H9 (cell line): ENCODE measurements around the gene PEX16. TPM values are rescaled to one million over a fixed set of nuclear protein-coding genes. Genes with fewer than 3 reads are reported as not detected.

Experiments
- DNase-seq: peaks from one replicate; pipeline ENCODE4 v3.0.0-alpha.2; 2017
- H2AFZ ChIP-seq: one replicate; pipeline ENCODE4 v1.6.1; 2013; ENCODE audit warnings: mild to moderate bottlenecking, low read length, control low read depth, moderate library complexity
- H2AK5ac ChIP-seq: 2 replicates; pipeline ENCODE4 v1.6.1; 2013; ENCODE audit warnings: low read length, control low read depth, mixed read lengths; ENCODE audit not compliant: insufficient read length
- H2BK120ac ChIP-seq: one replicate; pipeline ENCODE4 v1.6.1; 2013; ENCODE audit warnings: low read depth, mild to moderate bottlenecking, low read length, control low read depth, inconsistent platforms; ENCODE audit not compliant: poor library complexity, severe bottlenecking
- H2BK12ac ChIP-seq: 2 replicates; pipeline ENCODE4 v1.6.1; 2013; ENCODE audit warnings: low read length, control low read depth, mixed read lengths, low read depth; ENCODE audit not compliant: insufficient read length
- H2BK15ac ChIP-seq: 2 replicates; pipeline ENCODE4 v1.6.1; 2013; ENCODE audit warnings: low read depth, low read length, control low read depth
- H2BK20ac ChIP-seq: one replicate; pipeline ENCODE4 v1.6.1; 2013; ENCODE audit warnings: low read depth, mild to moderate bottlenecking, low read length, control low read depth, inconsistent platforms; ENCODE audit not compliant: poor library complexity, severe bottlenecking
- H2BK5ac ChIP-seq: 2 replicates; pipeline ENCODE4 v1.6.1; 2013; ENCODE audit warnings: low read length, control low read depth, mixed read lengths; ENCODE audit not compliant: insufficient read length
- H3K14ac ChIP-seq: 2 replicates; pipeline ENCODE4 v1.6.1; 2013; ENCODE audit warnings: low read length, control low read depth; ENCODE audit not compliant: insufficient read depth
- H3K18ac ChIP-seq: 2 replicates; pipeline ENCODE4 v1.6.1; 2013; ENCODE audit warnings: low read depth, mild to moderate bottlenecking, mixed read lengths, low read length, control low read depth; ENCODE audit not compliant: insufficient read length
- H3K23ac ChIP-seq: 2 replicates; pipeline ENCODE4 v1.6.1; 2013; ENCODE audit warnings: low read length, control low read depth, mixed read lengths, low read depth; ENCODE audit not compliant: insufficient read length
- H3K23me2 ChIP-seq: 2 replicates; pipeline ENCODE4 v1.6.1; 2013; ENCODE audit warnings: low read depth, mild to moderate bottlenecking, mixed read lengths, low read length, control low read depth; ENCODE audit not compliant: insufficient read length, poor library complexity, severe bottlenecking
- H3K27ac ChIP-seq: 2 replicates; pipeline ENCODE4 v1.5.1; 2013; ENCODE audit warnings: low read length, control low read depth, mixed read lengths, low read depth; ENCODE audit not compliant: insufficient read length
- H3K27me3 ChIP-seq: 2 replicates; pipeline ENCODE4 v1.6.1; 2013; ENCODE audit warnings: low read length, control low read depth, inconsistent platforms; ENCODE audit not compliant: insufficient read depth
- H3K4ac ChIP-seq: 2 replicates; pipeline ENCODE4 v1.6.1; 2013; ENCODE audit warnings: low read depth, mild to moderate bottlenecking, control low read depth, inconsistent platforms, low read length, moderate library complexity
- H3K4me1 ChIP-seq: 2 replicates; pipeline ENCODE4 v1.6.1; 2013; ENCODE audit warnings: low read length, control low read depth, inconsistent platforms; ENCODE audit not compliant: insufficient read depth
- H3K4me2 ChIP-seq: 2 replicates; pipeline ENCODE4 v1.6.1; 2013; ENCODE audit warnings: low read length, control low read depth, mixed read lengths; ENCODE audit not compliant: insufficient read length, insufficient read depth
- H3K56ac ChIP-seq: 2 replicates; pipeline ENCODE4 v1.6.1; 2013; ENCODE audit warnings: low read depth, mild to moderate bottlenecking, mixed read lengths, low read length, control low read depth; ENCODE audit not compliant: insufficient read length
- H3K79me1 ChIP-seq: 2 replicates; pipeline ENCODE4 v1.6.1; 2013; ENCODE audit warnings: low read depth, mild to moderate bottlenecking, moderate library complexity, low read length, control low read depth, inconsistent platforms; ENCODE audit not compliant: insufficient read depth, poor library complexity, severe bottlenecking
- H3K79me2 ChIP-seq: 2 replicates; pipeline ENCODE4 v1.6.1; 2013; ENCODE audit warnings: low read length, control low read depth, inconsistent platforms; ENCODE audit not compliant: insufficient read depth
- H3K9ac ChIP-seq: 2 replicates; pipeline ENCODE4 v1.6.1; 2013; ENCODE audit warnings: low read length, control low read depth, mixed read lengths; ENCODE audit not compliant: insufficient read length; ENCODE audit errors: extremely low read depth
- H3K9me3 ChIP-seq: one replicate; pipeline ENCODE4 v1.6.1; 2013; ENCODE audit warnings: low read depth, low read length, inconsistent platforms; ENCODE audit not compliant: control insufficient read depth
- H3T11ph ChIP-seq: one replicate; pipeline ENCODE4 v1.6.1; 2013; ENCODE audit warnings: mild to moderate bottlenecking, low read length, control low read depth, inconsistent platforms
- H4K20me1 ChIP-seq: one replicate; pipeline ENCODE4 v1.6.1; 2013; ENCODE audit not compliant: control insufficient read depth, insufficient read length, insufficient read depth
- H4K5ac ChIP-seq: 2 replicates; pipeline ENCODE4 v1.6.1; 2013; ENCODE audit warnings: low read depth, mild to moderate bottlenecking, mixed read lengths, low read length, control low read depth; ENCODE audit not compliant: insufficient read length
- H4K8ac ChIP-seq: replicated peaks from 2 replicates; pipeline ENCODE4 v1.6.1; 2013; ENCODE audit warnings: low read length, control low read depth, mixed read lengths, low read depth; ENCODE audit not compliant: insufficient read length
- H4K91ac ChIP-seq: 2 replicates; pipeline ENCODE4 v1.6.1; 2013; ENCODE audit warnings: low read depth, mild to moderate bottlenecking, moderate library complexity, mixed read lengths, low read length, control low read depth; ENCODE audit not compliant: insufficient read length
- H3K27ac Mint-ChIP-seq, 3 experiments: 2 replicates in 2 of 3; 3 replicates in 1 of 3; pipeline ENCODE4 v1.8.0; 2020 to 2021; ENCODE audit warnings: mixed read lengths in 3 of 3, mild to moderate bottlenecking in 1 of 3, moderate library complexity in 1 of 3
- H3K27me3 Mint-ChIP-seq: 2 replicates; pipeline ENCODE4 v1.8.0; 2021; ENCODE audit warnings: low read depth, mild to moderate bottlenecking, moderate library complexity, mixed read lengths
- H3K36me3 Mint-ChIP-seq, 3 experiments: 2 replicates in 2 of 3; 3 replicates in 1 of 3; pipeline ENCODE4 v1.8.0; 2020 to 2021; ENCODE audit warnings: low read depth in 3 of 3, mixed read lengths in 3 of 3; ENCODE audit not compliant: insufficient read depth in 1 of 3
- H3K4me1 Mint-ChIP-seq, 2 experiments: 2 replicates each; pipeline ENCODE4 v1.8.0; 2020; ENCODE audit warnings: mixed read lengths in 2 of 2
- H3K4me3 Mint-ChIP-seq, 2 experiments: 2 replicates in 1 of 2; 3 replicates in 1 of 2; pipeline ENCODE4 v1.8.0; 2020 to 2021; ENCODE audit warnings: mild to moderate bottlenecking in 2 of 2, mixed read lengths in 2 of 2, moderate library complexity in 1 of 2
- H3K9me3 Mint-ChIP-seq, 2 experiments: 2 replicates in 1 of 2; 3 replicates in 1 of 2; pipeline ENCODE4 v1.8.0; 2020; ENCODE audit warnings: mild to moderate bottlenecking in 2 of 2, mixed read lengths in 2 of 2, moderate library complexity in 1 of 2
- WGBS: extraction: QIAGEN DNeasy Blood & Tissue Kit; methylation state at CpG from one replicate; pipeline ENCODE4 v1.1.7; 2013; ENCODE audit warnings: missing lambda C conversion rate, low lambda C conversion rate, mixed read lengths; ENCODE audit not compliant: insufficient read length; ENCODE audit errors: extremely low coverage; 5-methylcytosine and 5-hydroxymethylcytosine counted together
- total RNA-seq: library from RNA; stranded (reverse); gene quantifications from 2 replicates; pipeline ENCODE4 v1.2.1, GENCODE V29; 2021
- TF ChIP-seq, protein P1 (sequence below): fragments of 200-600 bp; sonication (generic); conservative IDR thresholded peaks from 3 replicates; pipeline ENCODE4 v1.8.0; 2021; ENCODE audit warnings: antibody characterized with exemption, mild to moderate bottlenecking

PEX16 gene
- total RNA-seq, 1 experiment from 2014 or later, result 30.8 TPM

DNA sequence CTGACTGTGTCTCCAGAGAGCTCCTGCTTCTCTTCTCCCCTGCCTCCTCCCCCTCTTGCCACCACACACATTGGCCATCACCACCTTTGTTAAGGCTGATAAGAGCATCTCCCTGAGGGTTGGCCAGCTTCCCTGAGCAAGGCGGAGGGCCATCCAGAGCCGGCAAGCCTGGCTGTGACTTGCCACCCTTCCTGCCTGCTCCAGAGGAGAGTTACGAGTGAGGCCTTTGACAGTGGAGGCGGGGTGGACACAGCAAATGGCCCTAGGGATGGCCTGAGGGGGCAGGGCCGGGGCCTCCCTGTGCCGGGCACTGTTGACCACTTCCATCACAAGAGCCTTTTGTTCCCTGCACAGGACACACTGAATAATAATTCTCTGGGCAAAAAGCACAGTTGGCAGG, 16.1 kb downstream of the PEX16 start:
- no peak overlapping the region for H3K4me2 ChIP-seq
- Mint-ChIP-seq H3K27me3 (peaks cover 6% of the 10 kb centered on the region), H3K27ac (no peak overlapping the region; a peak in 1 of 7 replicates), H3K4me1 (peaks cover 11 to 20% of the 10 kb centered on the region in 2 experiments), H3K36me3 (peaks cover 10 to 36% (median 19%) of the 10 kb centered on the region in 3 experiments), H3K4me3 (no peak overlapping the region; a peak in 1 of 5 replicates), H3K9me3 (no peaks in the 10 kb centered on the region)
- no peak overlapping the region for H4K91ac ChIP-seq
- H3K14ac ChIP-seq, result no peak overlapping the region
- no peaks in the 10 kb centered on the region for H4K20me1 ChIP-seq
- H3K4ac ChIP-seq, result no peak overlapping the region
- H4K5ac ChIP-seq, result no peak overlapping the region
- no peaks in the 10 kb centered on the region for H3K79me2 ChIP-seq
- H2BK12ac ChIP-seq, result no peak overlapping the region
- H3K56ac ChIP-seq, result no peak overlapping the region
- no peak overlapping the region for H3K9ac ChIP-seq
- H3K18ac ChIP-seq, result no peak overlapping the region
- no peaks in the 10 kb centered on the region for H3K79me1 ChIP-seq
- H3K9me3 ChIP-seq, result no peaks in the 10 kb centered on the region
- no peaks in the 10 kb centered on the region; the same call in 1 of the 2 replicates for H3K27me3 ChIP-seq
- H2AK5ac ChIP-seq, result no peak overlapping the region
- H2BK20ac ChIP-seq, result no peak overlapping the region
- H3K27ac ChIP-seq, result no peak overlapping the region
- H4K8ac ChIP-seq, result no peak overlapping the region
- no peak overlapping the region for H2BK120ac ChIP-seq
- H3K23ac ChIP-seq, result no peak overlapping the region
- TF ChIP-seq, protein P1, sequence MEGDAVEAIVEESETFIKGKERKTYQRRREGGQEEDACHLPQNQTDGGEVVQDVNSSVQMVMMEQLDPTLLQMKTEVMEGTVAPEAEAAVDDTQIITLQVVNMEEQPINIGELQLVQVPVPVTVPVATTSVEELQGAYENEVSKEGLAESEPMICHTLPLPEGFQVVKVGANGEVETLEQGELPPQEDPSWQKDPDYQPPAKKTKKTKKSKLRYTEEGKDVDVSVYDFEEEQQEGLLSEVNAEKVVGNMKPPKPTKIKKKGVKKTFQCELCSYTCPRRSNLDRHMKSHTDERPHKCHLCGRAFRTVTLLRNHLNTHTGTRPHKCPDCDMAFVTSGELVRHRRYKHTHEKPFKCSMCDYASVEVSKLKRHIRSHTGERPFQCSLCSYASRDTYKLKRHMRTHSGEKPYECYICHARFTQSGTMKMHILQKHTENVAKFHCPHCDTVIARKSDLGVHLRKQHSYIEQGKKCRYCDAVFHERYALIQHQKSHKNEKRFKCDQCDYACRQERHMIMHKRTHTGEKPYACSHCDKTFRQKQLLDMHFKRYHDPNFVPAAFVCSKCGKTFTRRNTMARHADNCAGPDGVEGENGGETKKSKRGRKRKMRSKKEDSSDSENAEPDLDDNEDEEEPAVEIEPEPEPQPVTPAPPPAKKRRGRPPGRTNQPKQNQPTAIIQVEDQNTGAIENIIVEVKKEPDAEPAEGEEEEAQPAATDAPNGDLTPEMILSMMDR, result no peak
- H3T11ph ChIP-seq, result no peak overlapping the region
- DNase-seq, result no peak
- H2BK15ac ChIP-seq, result no peak overlapping the region
- H3K4me1 ChIP-seq, result no peaks in the 10 kb centered on the region
- H2AFZ ChIP-seq, result no peak overlapping the region
- no peak overlapping the region for H2BK5ac ChIP-seq
- H3K23me2 ChIP-seq, result peaks cover 10% of the 10 kb centered on the region
- no CpG with 5 or more reads among the region's 6 CpGs for WGBS
